H1 (cell line): ENCODE data around the gene PRR5. TPM values are rescaled to one million over a fixed set of nuclear protein-coding genes. Genes with fewer than 3 reads are reported as not detected.

Source experiments
- CTCF ChIA-PET: fragments of 300-600 bp; sonication (Branson Sonifier 250); formaldehyde crosslinking; loops from one replicate; lab custom pipeline; 2021; ENCODE audit not compliant: partially characterized antibody; lab: Charles Lee
- POLR2A ChIA-PET: fragments of 300-600 bp; sonication (Branson Sonifier 250); formaldehyde crosslinking; loops from one replicate; lab custom pipeline; 2021; ENCODE audit warnings: inconsistent platforms; ENCODE audit not compliant: partially characterized antibody; lab: Charles Lee
- DNase-seq, 2 experiments: peaks; one replicate each; pipeline versions ENCODE4 v3.0.0 to v3.0.0-alpha.2; 2010 to 2022; ENCODE audit warnings: low spot score in 2 of 2, low read depth in 1 of 2, mixed read lengths in 1 of 2
- FAIRE-seq: peaks from 2 replicates; lab custom pipeline; 2011; peaks lifted over from hg19 to GRCh38; lab: Jason Lieb, UNC
- H2AFZ ChIP-seq: 2 replicates; pipeline ENCODE4 v1.8.1; 2012; ENCODE audit warnings: low read length, inconsistent platforms
- H2AK5ac ChIP-seq: 2 replicates; pipeline ENCODE4 v1.6.1; 2013; ENCODE audit warnings: low read depth, low read length
- H2BK120ac ChIP-seq: replicated peaks from 2 replicates; pipeline ENCODE3; 2013; ENCODE audit warnings: low read depth, low read length, inconsistent platforms
- H2BK12ac ChIP-seq: 2 replicates; pipeline ENCODE4 v1.6.1; 2013; ENCODE audit warnings: low read depth, low read length
- H2BK15ac ChIP-seq: 2 replicates; pipeline ENCODE4 v1.6.1; 2013; ENCODE audit warnings: low read length
- H2BK20ac ChIP-seq: 2 replicates; pipeline ENCODE4 v1.6.1; 2013; ENCODE audit warnings: low read length
- H2BK5ac ChIP-seq: 2 replicates; pipeline ENCODE4 v1.6.1; 2013; ENCODE audit warnings: low read depth, low read length
- H3K14ac ChIP-seq: 2 replicates; pipeline ENCODE4 v1.6.1; 2013; ENCODE audit warnings: inconsistent platforms; ENCODE audit not compliant: insufficient read length
- H3K18ac ChIP-seq: 2 replicates; pipeline ENCODE4 v1.6.1; 2013; ENCODE audit warnings: low read length; ENCODE audit errors: extremely low read depth
- H3K23ac ChIP-seq: 2 replicates; pipeline ENCODE4 v1.6.1; 2013; ENCODE audit warnings: inconsistent platforms; ENCODE audit not compliant: insufficient read length
- H3K23me2 ChIP-seq: 2 replicates; pipeline ENCODE4 v1.6.1; 2013; ENCODE audit warnings: low read depth, low read length
- H3K27ac ChIP-seq: 2 replicates; pipeline ENCODE4 v1.6.1; 2011; ENCODE audit warnings: low read depth, low read length, inconsistent platforms
- H3K27me3 ChIP-seq, 4 experiments: replicated peaks in 1 of 4; 1 replicate in 1 of 4; 2 replicates in 3 of 4; pipeline versions ENCODE4 v1.6.1 to v1.8.1; 2011 to 2013; ENCODE audit warnings: low read length in 3 of 4, mild to moderate bottlenecking in 3 of 4, inconsistent platforms in 2 of 4, mixed read lengths in 2 of 4, moderate library complexity in 1 of 4; ENCODE audit not compliant: control insufficient read depth in 3 of 4, insufficient read depth in 3 of 4; ENCODE audit errors: extremely low read depth in 1 of 4
- H3K36me3 ChIP-seq, 4 experiments: 2 replicates each; pipeline versions ENCODE4 v1.6.1 to v1.8.1; 2011 to 2013; ENCODE audit warnings: mild to moderate bottlenecking in 4 of 4, low read length in 3 of 4, moderate library complexity in 2 of 4, control low read depth in 1 of 4, inconsistent platforms in 1 of 4; ENCODE audit not compliant: insufficient read depth in 4 of 4, control insufficient read depth in 2 of 4
- H3K4ac ChIP-seq: replicated peaks from 2 replicates; pipeline ENCODE3; 2013; ENCODE audit warnings: low read length, low read depth, mixed read lengths, inconsistent platforms; ENCODE audit not compliant: insufficient read length
- H3K4me1 ChIP-seq, 4 experiments: replicated peaks in 1 of 4; 1 replicate in 1 of 4; 2 replicates in 3 of 4; pipeline versions ENCODE4 v1.6.1 to v1.8.1; 2011 to 2013; ENCODE audit warnings: low read length in 3 of 4, inconsistent platforms in 2 of 4, mixed read lengths in 1 of 4; ENCODE audit not compliant: insufficient read depth in 4 of 4, control insufficient read depth in 3 of 4
- H3K4me2 ChIP-seq, 2 experiments: 2 replicates each; pipeline versions ENCODE4 v1.6.1 to v1.8.1; 2011 to 2013; ENCODE audit warnings: low read depth in 2 of 2, low read length in 2 of 2, control low read depth in 1 of 2, inconsistent platforms in 1 of 2, mild to moderate bottlenecking in 1 of 2; ENCODE audit not compliant: insufficient read depth in 1 of 2
- H3K4me3 ChIP-seq, 4 experiments: fragments of 200-600, 300-600 bp in 1 of 4; sonication (generic), shearing (Covaris generic), sonication (Bioruptor Twin) in 1 of 4; 2 replicates each; pipeline versions ENCODE4 v1.5.1 to v1.8.1; 2011 to 2016; ENCODE audit warnings: low read length in 4 of 4, low read depth in 3 of 4, control low read depth in 2 of 4, inconsistent platforms in 2 of 4, mild to moderate bottlenecking in 2 of 4, mixed read lengths in 1 of 4, moderate library complexity in 1 of 4; ENCODE audit not compliant: insufficient read depth in 2 of 4; ENCODE audit errors: extremely low read depth in 1 of 4
- H3K56ac ChIP-seq: replicated peaks from 2 replicates; pipeline ENCODE3; 2013; ENCODE audit warnings: low read depth, mild to moderate bottlenecking, mixed read lengths, low read length, inconsistent platforms; ENCODE audit not compliant: insufficient read length
- H3K79me1 ChIP-seq: 2 replicates; pipeline ENCODE4 v1.6.1; 2013; ENCODE audit warnings: low read depth, low read length, control low read depth
- H3K79me2 ChIP-seq, 2 experiments: 2 replicates each; pipeline versions ENCODE4 v1.6.1 to v1.8.1; 2012 to 2013; ENCODE audit warnings: low read length in 2 of 2, mild to moderate bottlenecking in 2 of 2, inconsistent platforms in 1 of 2; ENCODE audit not compliant: insufficient read depth in 2 of 2, control insufficient read depth in 1 of 2
- H3K9ac ChIP-seq, 4 experiments: replicated peaks in 1 of 4; 1 replicate in 1 of 4; 2 replicates in 3 of 4; pipeline versions ENCODE4 v1.6.1 to v1.8.1; 2011 to 2013; ENCODE audit warnings: low read depth in 3 of 4, low read length in 3 of 4, control low read depth in 2 of 4, mild to moderate bottlenecking in 2 of 4, moderate library complexity in 2 of 4, inconsistent platforms in 1 of 4; ENCODE audit errors: extremely low read depth in 1 of 4
- H3K9me3 ChIP-seq, 2 experiments: 2 replicates each; pipeline versions ENCODE4 v1.6.1 to v1.8.1; 2012 to 2013; ENCODE audit warnings: mild to moderate bottlenecking in 2 of 2, moderate library complexity in 2 of 2, control low read depth in 1 of 2, inconsistent platforms in 1 of 2, low read depth in 1 of 2, low read length in 1 of 2, mixed read lengths in 1 of 2; ENCODE audit not compliant: insufficient read depth in 2 of 2
- H4K20me1 ChIP-seq, 2 experiments: replicated peaks in 1 of 2; 2 replicates each; pipeline versions ENCODE3 to v1.8.1; 2011 to 2013; ENCODE audit warnings: inconsistent platforms in 2 of 2, low read length in 2 of 2, mild to moderate bottlenecking in 1 of 2; ENCODE audit not compliant: insufficient read depth in 2 of 2, control insufficient read depth in 1 of 2
- H4K5ac ChIP-seq: 2 replicates; pipeline ENCODE4 v1.6.1; 2013; ENCODE audit warnings: low read length, low read depth, mixed read lengths, inconsistent platforms; ENCODE audit not compliant: insufficient read length
- H4K8ac ChIP-seq: 2 replicates; pipeline ENCODE4 v1.8.0; 2013; ENCODE audit warnings: mild to moderate bottlenecking, moderate library complexity, low read length, inconsistent platforms; ENCODE audit not compliant: insufficient read depth; ENCODE audit errors: extremely low read depth
- H4K91ac ChIP-seq: replicated peaks from 2 replicates; pipeline ENCODE3; 2013; ENCODE audit warnings: low read length, mixed read lengths, inconsistent platforms; ENCODE audit not compliant: insufficient read length
- POLR2AphosphoS5 ChIP-seq: IDR thresholded peaks from 2 replicates; pipeline ENCODE4 v1.6.1; 2011; ENCODE audit warnings: low read depth, low read length
- WGBS, 2 experiments: shearing (Covaris generic) in 1 of 2; methylation state at CpG; one replicate each; pipeline versions ENCODE4 v1.1.6 to v1.1.7; 2013 to 2015; ENCODE audit warnings: low lambda C conversion rate in 2 of 2, mixed read lengths in 2 of 2, inconsistent platforms in 1 of 2, low coverage in 1 of 2, missing lambda C conversion rate in 1 of 2; ENCODE audit not compliant: insufficient replicate concordance in 2 of 2, insufficient coverage in 1 of 2, insufficient read length in 1 of 2; ENCODE audit errors: extremely low coverage in 1 of 2, missing lambda C conversion rate in 1 of 2; 5-methylcytosine and 5-hydroxymethylcytosine counted together
- polyA plus RNA-seq, 7 experiments: library from polyadenylated mRNA; depleted of rRNA in 3 of 7; stranded (reverse) in 5 of 7; unstranded in 2 of 7; fragments of >200 nt in 5 of 7; fragments of 200-250 nt in 2 of 7; gene quantifications; 1 replicate in 5 of 7; 2 replicates in 1 of 7; 4 replicates in 1 of 7; pipeline versions ENCODE4 v1.2.1 to v1.2.3, GENCODE V29; 2011 to 2013; ENCODE audit warnings: missing spikeins in 2 of 7, mixed read lengths in 2 of 7
- total RNA-seq: library from RNA; stranded (reverse); fragmentation: NEBNext Ultra II Directional; extraction: Animal tissue kit (Norgen Biotek cat#: 25700); gene quantifications from 2 replicates; pipeline ENCODE4 v1.2.1, GENCODE V29; 2021

Gene PRR5
- total and polyA plus RNA-seq, 2 of the 8 experiments (the other 6 are each of a cell fraction or from before 2014, with no cell fraction given), result 16.5 to 25.7 TPM

DNA sequence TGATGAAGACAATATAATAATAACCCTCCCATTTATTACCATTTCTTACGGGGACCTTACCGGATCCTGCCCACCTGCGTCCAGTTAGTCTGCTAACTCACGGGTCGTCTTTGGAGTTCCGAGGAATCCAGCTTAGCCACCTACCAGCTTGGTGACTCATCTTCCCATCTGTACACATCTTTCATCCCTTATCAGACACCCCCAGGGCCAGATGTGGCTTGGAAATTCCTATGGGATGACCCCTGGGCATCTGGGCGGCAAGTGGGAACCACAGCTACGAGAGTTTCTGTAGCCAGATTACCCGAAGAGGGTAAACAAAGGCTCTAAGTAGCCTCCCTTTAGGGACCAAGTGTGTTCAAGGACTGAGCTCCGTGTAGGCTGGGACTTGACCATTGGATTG is 12.8 kb upstream of the PRR5 start:
- no peak for TF ChIP-seq POLR2AphosphoS5
- TF ChIP-seq, all 59 proteins: peak for 0
- no peak overlapping the region for H2BK5ac ChIP-seq
- ChIA-PET CTCF (interaction anchor here (0.6 to 1.8 kb wide), 6 partner anchors 9 to 790 kb away, joined by 3 to 6 read pairs (median 4); no protein-coding TSS in a partner anchor), POLR2A (interaction anchor here (1.0 to 1.5 kb wide), 2 partner anchors 16 to 49 kb away, joined by 3 to 4 read pairs; no protein-coding TSS in a partner anchor)
- H3K4me2 ChIP-seq, result no peak overlapping the region
- peaks cover 0 to 5% (median 4%) of the 10 kb centered on the region in 4 experiments; a peak in 5 of 7 replicates for H3K4me1 ChIP-seq
- no peak overlapping the region for H2BK12ac ChIP-seq
- no peak overlapping the region for H3K4me3 ChIP-seq
- H3K56ac ChIP-seq, result no peak overlapping the region
- no peak overlapping the region for H3K18ac ChIP-seq
- DNase-seq (no peak), FAIRE-seq (no peak)
- H3K23me2 ChIP-seq, result no peaks in the 10 kb centered on the region
- H3K9ac ChIP-seq, result no peak overlapping the region
- no peak overlapping the region for H3K4ac ChIP-seq
- no peak overlapping the region for H4K5ac ChIP-seq
- no peak overlapping the region for H4K8ac ChIP-seq
- no peaks in the 10 kb centered on the region for H3K36me3 ChIP-seq
- no peak overlapping the region for H4K91ac ChIP-seq
- no peaks in the 10 kb centered on the region for H3K9me3 ChIP-seq
- H3K14ac ChIP-seq, result no peak overlapping the region
- H2BK15ac ChIP-seq, result no peak overlapping the region
- H2AFZ ChIP-seq, result no peak overlapping the region
- no peak overlapping the region for H2BK20ac ChIP-seq
- H2AK5ac ChIP-seq, result no peak overlapping the region
- no peaks in the 10 kb centered on the region for H4K20me1 ChIP-seq
- no peaks in the 10 kb centered on the region for H3K79me2 ChIP-seq
- no peaks in the 10 kb centered on the region for H3K79me1 ChIP-seq
- H3K27ac ChIP-seq, result no peak overlapping the region
- no peak overlapping the region for H3K23ac ChIP-seq
- no peak overlapping the region for H2BK120ac ChIP-seq
- 92% methylated on average over 10 of the region's 10 CpGs; no CpG with 5 or more reads in 1 of the 2 experiments for WGBS, 2 experiments
- H3K27me3 ChIP-seq, result no peaks in the 10 kb centered on the region; a peak in 1 of 7 replicates
